Medulla oblongata (tissue), 1 donor: ENCODE data around the gene CORO1C.
A peak's percentile ranks its signal among the peaks of the same experiment; 100 is the strongest.

Experiments
- DNase-seq: peaks from one replicate; pipeline ENCODE4 v3.0.0-alpha.2; 2015; ENCODE audit errors: extremely low spot score

The CORO1C gene

GRCh38 chr12:108647585-108648287 is 83.6 kb downstream of the CORO1C start:
- DNase-seq = peak; percentile 45

GRCh38 chr12:108646600-108647579 is 84.4 kb downstream of the CORO1C start:
- DNase-seq = no peak

- DNase-seq = peak; percentile 33
Observed at GRCh38 chr12:108645686-108646599, 85.4 kb downstream of the CORO1C start.

- no peak for DNase-seq
Observed at GRCh38 chr12:108644811-108645120, 86.6 kb downstream of the CORO1C start.

- DNase-seq = peak; percentile 82
Observed at GRCh38 chr12:108643941-108644810, 87.1 kb downstream of the CORO1C start.

- no peak for DNase-seq
Observed at GRCh38 chr12:108642899-108643654, 88.2 kb downstream of the CORO1C start.

- DNase-seq = no peak
Observed at GRCh38 chr12:108642269-108642870, 88.9 kb downstream of the CORO1C start.

- DNase-seq = peak; percentile 71
Observed at GRCh38 chr12:108641446-108642268, 89.7 kb downstream of the CORO1C start.

GRCh38 chr12:108640802-108641445 is 90.4 kb downstream of the CORO1C start:
- peak; percentile 31 for DNase-seq

GRCh38 chr12:108638997-108639822 is 92.1 kb downstream of the CORO1C start:
- DNase-seq = no peak

- peak; percentile 86 for DNase-seq
Observed at GRCh38 chr12:108638141-108638827, 93.0 kb downstream of the CORO1C start.

GRCh38 chr12:108637222-108637971 is 93.9 kb downstream of the CORO1C start:
- DNase-seq = peak; percentile 36

- no peak for DNase-seq
Observed at GRCh38 chr12:108635997-108636808, 95.1 kb downstream of the CORO1C start.

- DNase-seq = peak; percentile 44
Observed at GRCh38 chr12:108635201-108635996, 95.9 kb downstream of the CORO1C start.
